Type B pancreatic cell (in vitro differentiated cells): ENCODE data around the gene RAP1GAP. TPM values are rescaled to one million over a fixed set of nuclear protein-coding genes. Genes with fewer than 3 reads are reported as not detected.

Experiments
- DNase-seq: peaks from one replicate; pipeline ENCODE4 v3.0.0; 2021; ENCODE audit warnings: mixed read lengths; ENCODE audit not compliant: unreplicated experiment; ENCODE audit errors: extremely low spot score
- H3K27ac Mint-ChIP-seq: 2 replicates; pipeline ENCODE4 v1.8.0; 2021; ENCODE audit warnings: mild to moderate bottlenecking, mixed read lengths
- H3K27me3 Mint-ChIP-seq: 2 replicates; pipeline ENCODE4 v1.8.0; 2021; ENCODE audit warnings: mixed read lengths
- H3K36me3 Mint-ChIP-seq: 2 replicates; pipeline ENCODE4 v1.8.0; 2021; ENCODE audit warnings: mixed read lengths
- H3K4me1 Mint-ChIP-seq: one replicate; pipeline ENCODE4 v1.8.0; 2021; ENCODE audit warnings: mixed read lengths; ENCODE audit not compliant: unreplicated experiment
- H3K4me3 Mint-ChIP-seq: 2 replicates; pipeline ENCODE4 v1.8.0; 2021; ENCODE audit warnings: mild to moderate bottlenecking, mixed read lengths
- H3K9me3 Mint-ChIP-seq: 2 replicates; pipeline ENCODE4 v1.8.0; 2021; ENCODE audit warnings: mixed read lengths
- total RNA-seq: library from RNA; stranded (reverse); gene quantifications from 2 replicates; pipeline ENCODE4 v1.2.1, GENCODE V29; 2021; ENCODE audit warnings: low replicate concordance
- TF ChIP-seq, protein P1 (sequence below): fragments of 200-600 bp; sonication (generic); conservative IDR thresholded peaks from 2 replicates; pipeline ENCODE4 v1.5.0; 2021; ENCODE audit warnings: antibody characterized with exemption, mild to moderate bottlenecking

The RAP1GAP gene
- total RNA-seq, 1 donor from 2014 or later = 18.5 TPM

GRCh38 chr1:21547876-21548275 is 121.3 kb downstream of the RAP1GAP start:
- Mint-ChIP-seq H3K4me1 (peaks cover 12% of the 10 kb centered on the region), H3K4me3 (no peak overlapping the region), H3K27ac (no peak overlapping the region), H3K27me3 (peaks cover 12% of the 10 kb centered on the region), H3K9me3 (no peaks in the 10 kb centered on the region), H3K36me3 (no peaks in the 10 kb centered on the region)
- TF ChIP-seq, protein P1, sequence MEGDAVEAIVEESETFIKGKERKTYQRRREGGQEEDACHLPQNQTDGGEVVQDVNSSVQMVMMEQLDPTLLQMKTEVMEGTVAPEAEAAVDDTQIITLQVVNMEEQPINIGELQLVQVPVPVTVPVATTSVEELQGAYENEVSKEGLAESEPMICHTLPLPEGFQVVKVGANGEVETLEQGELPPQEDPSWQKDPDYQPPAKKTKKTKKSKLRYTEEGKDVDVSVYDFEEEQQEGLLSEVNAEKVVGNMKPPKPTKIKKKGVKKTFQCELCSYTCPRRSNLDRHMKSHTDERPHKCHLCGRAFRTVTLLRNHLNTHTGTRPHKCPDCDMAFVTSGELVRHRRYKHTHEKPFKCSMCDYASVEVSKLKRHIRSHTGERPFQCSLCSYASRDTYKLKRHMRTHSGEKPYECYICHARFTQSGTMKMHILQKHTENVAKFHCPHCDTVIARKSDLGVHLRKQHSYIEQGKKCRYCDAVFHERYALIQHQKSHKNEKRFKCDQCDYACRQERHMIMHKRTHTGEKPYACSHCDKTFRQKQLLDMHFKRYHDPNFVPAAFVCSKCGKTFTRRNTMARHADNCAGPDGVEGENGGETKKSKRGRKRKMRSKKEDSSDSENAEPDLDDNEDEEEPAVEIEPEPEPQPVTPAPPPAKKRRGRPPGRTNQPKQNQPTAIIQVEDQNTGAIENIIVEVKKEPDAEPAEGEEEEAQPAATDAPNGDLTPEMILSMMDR = no peak
- DNase-seq = no peak

Other genes starting within 250 kb of the RAP1GAP start
- gene NBPF3, start 229.2 kb downstream of the RAP1GAP start, total RNA-seq = 13.6 and 13.7 TPM in 2 replicates
- gene ALPL, start 159.9 kb downstream of the RAP1GAP start, total RNA-seq = 2.5 and 43.1 TPM in 2 replicates
- gene USP48, start 113.8 kb upstream of the RAP1GAP start, total RNA-seq = 58.7 and 66.7 TPM in 2 replicates
- 0.19 TPM in 1 of 2 replicates, not detected in the other for gene LDLRAD2, start 142.9 kb upstream of the RAP1GAP start, total RNA-seq